ENCODE data around the gene KRTAP12-4.
"Not testable (repeated sequence)": the region's sequence is repeated elsewhere in the genome, so short reads cannot be mapped to it uniquely, and the experiment has no call there.

The KRTAP12-4 gene

DNA sequence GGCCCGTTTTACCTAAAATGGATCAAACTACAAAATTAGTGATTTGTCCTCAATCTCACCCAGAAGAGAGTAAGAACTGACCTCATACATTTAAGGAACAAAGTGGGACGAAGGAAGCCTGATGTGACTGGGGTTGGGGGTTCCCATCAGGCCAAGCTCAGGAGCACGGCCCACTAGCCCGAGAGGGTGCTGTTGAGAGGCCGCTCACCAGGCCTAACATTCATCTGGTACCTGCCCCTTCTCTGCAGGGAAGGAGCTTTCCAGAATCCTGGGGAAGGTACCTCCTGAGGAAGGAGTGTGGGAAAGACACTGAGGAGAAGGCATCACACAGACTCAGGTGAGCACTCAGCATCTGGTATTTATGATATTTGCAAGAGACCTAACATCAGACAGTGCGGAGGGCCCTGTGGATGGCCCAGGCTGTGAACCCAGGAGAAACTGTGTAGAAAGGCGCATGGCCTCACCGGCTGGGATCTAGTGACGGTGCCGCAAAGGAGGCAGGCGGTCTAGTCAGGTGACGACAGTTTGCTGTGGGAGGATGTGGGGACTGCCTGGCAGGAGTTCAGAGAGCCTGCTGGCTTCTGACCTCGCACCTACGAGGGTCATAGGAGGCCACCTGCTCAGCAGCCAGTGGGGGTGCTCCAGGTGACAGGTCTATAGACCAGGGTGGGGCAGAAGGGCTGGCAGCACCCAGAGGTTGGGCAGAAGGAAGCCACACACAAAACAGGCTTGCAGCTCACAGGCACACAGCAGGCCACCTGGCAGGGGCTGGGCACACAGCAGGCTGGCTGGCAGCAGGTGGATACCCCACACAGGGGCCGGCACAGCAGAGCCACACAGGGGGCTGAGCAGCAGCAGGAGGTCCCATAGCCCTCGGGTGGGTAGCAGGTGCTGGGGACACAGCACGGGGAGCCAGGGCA is 543 bp downstream of the KRTAP12-4 start:
- no peak for FAIRE-seq

DNA sequence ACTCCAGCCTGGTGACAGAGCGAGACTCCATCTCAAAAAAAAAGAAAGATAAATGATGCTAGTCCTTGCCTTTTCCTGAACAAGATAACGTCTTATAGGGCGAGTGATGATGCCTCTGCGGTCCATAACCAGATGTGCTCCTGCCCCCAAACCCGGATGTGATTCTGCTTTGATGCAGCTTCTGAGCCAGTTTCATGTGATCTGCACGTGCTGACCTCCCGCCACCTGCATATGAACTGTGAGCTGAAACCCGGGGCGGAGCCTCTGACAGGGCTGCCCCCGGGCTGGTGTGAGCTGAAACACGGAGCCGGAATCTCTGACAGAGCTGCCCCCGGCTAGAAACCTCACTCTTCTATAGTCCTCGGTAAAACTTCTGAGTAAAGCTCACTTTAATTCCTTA is 1.3 kb downstream of the KRTAP12-4 start:
- no peak for FAIRE-seq

DNA sequence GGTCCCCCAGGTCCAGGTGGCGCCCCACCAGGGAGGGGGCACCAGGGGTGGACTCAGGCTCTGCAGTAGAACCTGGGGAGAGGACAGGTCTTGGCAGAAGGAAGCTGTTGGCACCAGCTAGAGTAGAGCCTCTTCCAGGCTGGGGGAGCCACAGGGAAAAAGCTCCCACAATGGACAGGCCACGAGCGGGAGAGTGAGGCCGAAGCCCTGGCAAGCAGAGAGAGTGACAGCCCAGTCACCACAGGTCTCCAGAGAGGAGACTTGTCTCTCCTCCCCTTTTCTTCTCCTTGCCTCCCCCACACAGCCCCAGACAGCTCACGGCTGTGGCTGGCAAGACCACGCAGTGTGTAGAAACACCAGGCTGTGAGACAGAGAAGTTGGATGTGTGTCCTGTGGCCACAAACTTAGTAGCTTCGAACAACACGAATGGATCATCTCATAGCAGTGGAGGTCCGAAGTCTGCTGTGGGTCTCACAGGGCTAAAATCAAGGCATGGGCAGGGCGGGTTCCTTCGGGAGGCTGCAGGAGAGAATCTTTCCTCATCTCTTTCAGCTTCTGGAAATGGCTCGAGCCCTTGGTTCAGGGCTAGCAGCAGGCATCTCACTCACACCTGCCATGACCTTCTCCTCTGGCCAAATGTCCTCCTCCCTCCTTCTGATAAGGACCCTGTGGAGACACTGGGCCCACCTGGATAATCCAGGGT is 3.3 kb downstream of the KRTAP12-4 start:
- FAIRE-seq, result no peak

DNA sequence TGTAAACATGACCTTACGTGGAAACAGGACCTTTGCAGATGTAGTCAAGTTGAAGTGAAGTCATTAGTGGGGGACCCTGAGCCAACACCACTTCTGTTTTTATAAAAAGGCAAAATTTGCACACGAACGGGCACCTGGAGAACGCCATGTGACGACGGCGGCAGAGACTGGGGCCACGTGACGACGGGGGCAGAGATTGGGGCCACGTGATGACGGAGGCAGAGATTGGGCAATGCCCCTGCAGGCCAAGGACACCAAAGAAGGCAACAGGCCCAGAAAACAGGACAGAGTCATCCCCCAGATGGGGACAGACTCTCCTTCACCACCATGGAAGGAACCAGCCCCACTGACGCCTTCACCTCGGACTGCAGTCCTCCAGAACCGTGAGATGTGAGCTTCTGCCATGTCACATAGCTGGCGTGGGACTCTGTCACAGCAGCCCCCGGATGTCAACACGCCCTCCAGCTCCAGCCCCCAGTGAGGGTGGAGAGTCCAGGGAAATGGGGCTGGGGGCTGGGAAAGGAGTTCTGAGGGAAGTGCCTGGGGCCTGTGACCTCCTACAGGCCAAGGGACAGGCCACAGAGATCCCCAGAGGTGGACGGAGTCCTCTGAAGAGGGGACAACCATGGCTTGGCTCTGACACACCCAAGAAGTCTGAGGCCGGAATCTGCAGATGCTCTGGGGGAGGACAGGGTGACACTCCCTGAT is 4.0 kb downstream of the KRTAP12-4 start:
- no peak for FAIRE-seq

DNA sequence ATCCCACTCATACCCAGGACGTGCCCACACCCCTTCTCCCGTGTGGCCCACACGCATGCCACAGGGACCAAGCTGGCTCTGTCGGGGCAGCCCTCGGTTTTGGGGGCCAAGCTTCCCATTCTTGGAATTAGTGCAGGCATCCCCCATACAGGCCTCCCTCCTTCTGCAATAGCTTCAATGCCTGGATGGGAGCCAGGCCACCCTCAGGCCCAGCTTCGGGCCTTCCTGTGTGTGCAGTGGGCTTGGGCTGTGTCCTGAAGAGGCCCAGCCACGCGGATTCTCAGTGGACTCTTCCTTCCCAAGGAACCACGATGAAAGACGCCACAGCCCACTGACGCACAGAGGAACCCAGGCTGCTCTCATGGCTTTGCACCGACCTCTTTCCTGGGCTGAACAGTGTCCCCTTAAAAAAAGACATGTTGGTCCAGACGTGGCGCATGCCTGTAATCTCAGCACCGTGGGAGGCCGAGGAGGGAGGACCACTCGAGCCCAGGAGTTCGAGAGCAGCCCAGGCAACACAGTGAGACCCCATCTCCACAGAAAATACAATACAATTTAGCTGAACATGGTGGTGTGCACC is 4.8 kb downstream of the KRTAP12-4 start:
- no peak for FAIRE-seq

DNA sequence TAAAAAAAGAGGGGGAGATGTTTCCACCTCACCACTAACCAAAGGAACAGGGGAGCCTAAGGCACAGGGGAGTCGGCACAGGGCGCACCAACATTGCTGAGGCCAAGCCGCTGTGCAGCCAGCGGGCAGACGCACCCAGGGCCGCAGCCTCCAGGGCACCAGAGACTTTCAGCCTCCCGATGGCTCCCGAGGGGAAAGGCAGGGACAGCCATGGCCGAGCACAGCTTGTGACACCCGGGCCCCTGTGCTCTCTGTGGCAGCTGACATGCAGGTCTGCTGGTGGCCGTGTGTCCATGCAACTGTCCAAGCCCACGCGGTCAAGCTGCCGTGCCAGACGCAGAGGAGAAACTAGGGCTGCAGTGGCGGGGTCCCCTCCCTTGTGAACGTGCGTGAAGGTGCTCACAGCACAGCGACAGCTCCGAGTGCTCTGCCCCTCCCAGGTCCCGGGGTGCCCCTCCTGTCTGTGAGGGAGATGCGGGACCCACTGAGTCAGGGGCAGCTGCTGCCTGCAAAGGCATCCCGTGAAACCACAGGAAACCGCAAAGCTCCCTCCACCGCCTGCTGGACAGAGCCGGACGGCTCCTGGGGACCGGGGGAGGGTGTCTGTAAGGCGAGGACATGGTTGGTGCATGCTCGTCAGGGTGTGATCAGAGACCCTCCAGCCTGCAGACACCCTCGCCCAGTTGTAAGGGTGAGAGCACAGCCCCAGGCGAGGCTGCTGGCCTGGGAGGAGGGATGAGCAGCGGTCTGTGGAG is 5.7 kb downstream of the KRTAP12-4 start:
- FAIRE-seq, result no peak

DNA sequence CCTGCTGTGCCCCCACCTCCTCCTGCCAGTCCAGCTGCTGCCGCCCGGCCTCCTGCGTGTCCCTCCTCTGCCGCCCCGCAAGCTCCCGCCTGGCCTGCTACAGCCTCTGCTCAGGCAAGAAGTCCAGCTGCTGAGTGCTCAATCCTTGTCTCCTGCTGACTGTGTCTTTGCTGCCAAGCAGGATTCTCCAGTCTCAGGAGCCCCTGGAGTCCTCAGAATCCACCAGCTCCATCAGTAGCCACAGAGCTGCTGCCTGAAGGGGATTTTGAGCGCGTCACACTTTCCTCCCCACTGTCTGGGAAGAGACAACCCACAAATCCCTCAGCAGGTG is 7.3 kb downstream of the KRTAP12-4 start:
- FAIRE-seq, result no peak

DNA sequence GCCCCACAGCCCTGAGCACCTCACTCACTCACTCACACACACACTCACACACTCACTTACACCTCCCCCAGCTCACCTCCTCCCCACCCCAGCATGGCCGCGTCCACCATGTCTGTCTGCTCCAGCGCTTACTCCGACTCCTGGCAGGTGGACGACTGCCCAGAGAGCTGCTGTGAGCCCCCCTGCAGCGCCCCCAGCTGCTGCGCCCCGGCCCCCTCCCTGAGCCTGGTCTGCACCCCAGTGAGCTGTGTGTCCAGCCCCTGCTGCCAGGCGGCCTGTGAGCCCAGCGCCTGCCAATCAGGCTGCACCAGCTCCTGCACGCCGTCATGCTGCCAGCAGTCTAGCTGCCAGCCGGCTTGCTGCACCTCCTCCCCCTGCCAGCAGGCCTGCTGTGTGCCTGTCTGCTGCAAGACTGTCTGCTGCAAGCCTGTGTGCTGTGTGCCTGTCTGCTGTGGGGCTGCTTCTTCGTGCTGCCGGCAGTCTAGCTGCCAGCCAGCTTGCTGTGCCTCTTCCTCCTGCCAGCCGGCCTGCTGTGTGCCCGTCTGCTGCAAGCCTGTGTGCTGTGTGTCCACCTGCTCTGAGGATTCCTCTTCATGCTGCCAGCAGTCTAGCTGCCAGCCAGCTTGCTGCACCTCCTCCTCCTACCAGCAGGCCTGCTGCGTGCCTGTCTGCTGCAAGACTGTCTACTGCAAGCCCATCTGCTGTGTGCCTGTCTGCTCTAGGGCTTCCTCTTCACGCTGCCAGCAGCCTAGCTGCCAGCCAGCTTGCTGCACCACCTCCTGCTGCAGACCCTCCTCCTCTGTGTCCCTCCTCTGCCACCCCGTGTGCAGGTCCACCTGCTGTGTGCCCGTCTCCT is 7.9 kb downstream of the KRTAP12-4 start, which contains the start of gene KRTAP10-11:
Gene KRTAP10-11, plus strand, starts transcription at position 49 of the 856 bp plus-strand sequence. Its CDS starts 45 bp downstream, at position 94.
- FAIRE-seq, result not testable (repeated sequence)

DNA sequence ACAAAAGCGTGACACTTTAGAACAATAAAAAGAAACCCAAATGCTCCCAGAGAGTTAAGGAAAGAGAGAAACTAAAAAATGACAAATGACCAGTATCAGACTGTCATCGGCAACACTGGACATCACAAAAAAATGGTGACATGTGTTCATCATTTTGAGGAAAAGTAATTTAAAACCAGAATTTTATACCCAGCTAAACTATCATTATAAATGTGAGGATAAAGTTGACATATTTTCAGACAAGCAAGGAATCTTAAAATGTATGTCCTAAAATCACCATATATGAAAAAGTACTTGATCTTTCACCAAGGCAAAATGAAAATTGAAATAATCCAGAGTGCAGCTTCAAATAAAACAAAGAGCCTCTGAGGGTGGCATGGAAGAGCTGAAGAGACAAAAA is 9.6 kb downstream of the KRTAP12-4 start:
- FAIRE-seq, result no peak

DNA sequence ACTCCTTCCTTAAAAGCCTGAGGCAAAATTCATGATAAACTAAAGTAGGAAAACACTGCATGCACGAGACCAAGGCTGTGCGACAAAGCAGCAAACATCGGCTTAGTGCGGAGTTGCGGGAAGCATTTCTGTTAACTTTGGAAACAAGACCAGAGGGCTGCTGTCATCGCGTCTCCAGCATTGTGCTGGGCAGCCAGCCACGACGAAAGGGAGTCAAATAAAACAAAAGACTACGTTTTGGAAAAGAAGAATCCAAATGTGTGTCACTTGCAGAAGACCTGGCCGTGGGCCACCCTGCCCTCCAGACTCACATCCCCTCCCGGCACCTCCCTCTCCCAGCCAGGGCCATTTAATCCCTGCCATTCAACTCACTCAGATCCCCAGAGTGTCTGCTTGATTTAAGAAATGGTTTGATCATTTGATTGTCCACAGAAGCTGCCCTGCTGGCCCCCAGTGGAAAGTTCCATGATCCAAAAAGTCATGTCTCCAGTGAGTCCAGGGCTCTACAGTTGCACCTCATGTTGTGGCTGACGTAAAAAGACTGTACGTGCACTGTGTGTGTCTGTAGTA is 10.6 kb downstream of the KRTAP12-4 start:
- no peak for FAIRE-seq

DNA sequence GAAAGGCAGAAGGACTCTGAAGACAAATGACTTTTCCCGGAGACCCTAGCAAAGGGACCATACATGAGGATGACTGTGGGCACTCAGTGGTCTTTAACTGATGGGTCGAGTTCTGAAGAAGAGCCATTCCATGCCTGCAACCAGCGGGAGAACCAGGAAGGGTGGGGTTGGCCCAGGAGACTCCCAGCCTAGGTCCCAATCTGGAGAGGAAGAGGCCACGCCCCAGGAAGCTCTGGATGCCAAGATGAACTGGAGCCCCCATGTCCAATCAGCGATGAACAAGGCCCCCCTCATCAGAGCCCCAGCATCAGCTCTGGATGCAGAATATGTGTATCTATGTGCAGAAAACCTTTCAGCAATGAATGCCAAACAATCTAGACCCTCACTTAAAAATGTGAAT is 13.7 kb downstream of the KRTAP12-4 start:
- no peak for FAIRE-seq

DNA sequence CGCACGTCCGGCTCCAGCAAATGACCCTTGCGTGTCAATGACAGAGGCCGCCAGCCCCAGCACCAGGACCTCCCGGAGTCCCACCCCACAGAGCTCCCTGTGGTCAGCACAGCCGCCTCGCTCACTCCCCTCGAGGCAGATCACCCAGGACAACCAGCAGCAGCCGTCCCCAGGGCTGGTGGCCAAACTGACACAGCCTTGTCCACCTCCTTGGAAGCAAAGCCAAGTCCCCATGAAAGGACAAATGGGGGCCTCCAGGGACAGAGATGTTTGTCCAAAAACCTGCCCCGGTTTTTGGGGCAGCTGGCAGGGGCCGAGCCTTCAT is 15.2 kb downstream of the KRTAP12-4 start:
- no peak for FAIRE-seq

DNA sequence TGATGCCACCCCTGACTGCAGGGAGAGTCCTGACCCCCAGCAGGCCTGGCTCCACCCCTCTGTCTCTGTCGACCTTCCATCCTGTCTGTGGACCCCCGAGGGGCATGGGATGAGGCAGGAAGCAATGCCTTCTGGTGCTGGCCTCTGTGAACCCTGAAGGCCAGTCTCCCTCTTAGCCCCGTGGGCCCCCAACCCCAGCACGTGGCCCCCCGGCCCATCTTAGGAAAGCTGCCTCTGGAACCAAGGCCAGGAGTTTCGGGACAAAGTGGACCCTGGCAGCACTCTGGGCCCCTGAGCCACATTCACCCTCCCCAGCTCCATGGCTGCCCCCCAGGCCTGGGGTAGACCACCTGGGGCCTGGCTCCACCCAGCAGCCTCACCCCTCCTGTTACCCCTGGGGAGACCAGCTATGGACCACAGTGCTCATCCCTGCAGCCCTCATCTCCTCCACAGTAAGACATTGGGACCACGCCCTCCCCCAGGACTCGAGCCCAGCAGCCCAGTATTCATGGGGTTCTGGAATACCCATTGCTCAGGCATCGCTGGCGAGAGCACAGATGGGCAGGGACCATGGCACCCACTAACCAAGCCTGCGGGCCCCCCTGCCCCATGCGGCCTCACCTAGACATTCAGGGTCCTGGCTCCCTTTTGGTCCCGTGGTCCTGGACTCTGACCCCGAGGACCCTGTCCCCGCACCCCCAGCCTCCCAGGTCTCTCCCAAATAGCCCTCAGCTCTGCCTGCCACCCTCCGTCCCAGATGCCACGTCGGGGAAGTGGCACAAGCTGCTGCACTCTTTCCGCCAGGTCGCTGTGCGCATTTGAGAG is 15.7 kb downstream of the KRTAP12-4 start:
- not testable (repeated sequence) for FAIRE-seq

DNA sequence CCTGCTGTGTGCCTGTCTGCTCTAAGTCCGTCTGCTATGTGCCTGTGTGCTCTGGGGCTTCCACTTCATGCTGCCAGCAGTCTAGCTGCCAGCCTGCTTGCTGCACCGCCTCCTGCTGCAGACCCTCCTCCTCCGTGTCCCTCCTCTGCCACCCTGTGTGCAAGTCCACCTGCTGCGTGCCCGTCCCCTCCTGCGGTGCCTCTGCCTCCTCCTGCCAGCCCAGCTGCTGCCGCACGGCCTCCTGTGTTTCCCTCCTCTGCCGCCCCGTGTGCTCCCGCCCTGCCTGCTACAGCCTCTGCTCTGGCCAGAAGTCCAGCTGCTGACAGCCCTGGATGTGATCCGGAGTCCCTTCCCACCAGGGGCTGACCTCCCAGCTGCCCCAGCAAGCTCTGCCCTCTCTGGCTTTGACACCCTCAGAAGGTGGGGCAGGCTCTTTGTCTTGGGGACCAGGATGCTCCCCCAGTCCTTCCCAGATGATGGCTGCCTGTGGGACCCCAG is 16.6 kb downstream of the KRTAP12-4 start:
- FAIRE-seq, result not testable (repeated sequence)

DNA sequence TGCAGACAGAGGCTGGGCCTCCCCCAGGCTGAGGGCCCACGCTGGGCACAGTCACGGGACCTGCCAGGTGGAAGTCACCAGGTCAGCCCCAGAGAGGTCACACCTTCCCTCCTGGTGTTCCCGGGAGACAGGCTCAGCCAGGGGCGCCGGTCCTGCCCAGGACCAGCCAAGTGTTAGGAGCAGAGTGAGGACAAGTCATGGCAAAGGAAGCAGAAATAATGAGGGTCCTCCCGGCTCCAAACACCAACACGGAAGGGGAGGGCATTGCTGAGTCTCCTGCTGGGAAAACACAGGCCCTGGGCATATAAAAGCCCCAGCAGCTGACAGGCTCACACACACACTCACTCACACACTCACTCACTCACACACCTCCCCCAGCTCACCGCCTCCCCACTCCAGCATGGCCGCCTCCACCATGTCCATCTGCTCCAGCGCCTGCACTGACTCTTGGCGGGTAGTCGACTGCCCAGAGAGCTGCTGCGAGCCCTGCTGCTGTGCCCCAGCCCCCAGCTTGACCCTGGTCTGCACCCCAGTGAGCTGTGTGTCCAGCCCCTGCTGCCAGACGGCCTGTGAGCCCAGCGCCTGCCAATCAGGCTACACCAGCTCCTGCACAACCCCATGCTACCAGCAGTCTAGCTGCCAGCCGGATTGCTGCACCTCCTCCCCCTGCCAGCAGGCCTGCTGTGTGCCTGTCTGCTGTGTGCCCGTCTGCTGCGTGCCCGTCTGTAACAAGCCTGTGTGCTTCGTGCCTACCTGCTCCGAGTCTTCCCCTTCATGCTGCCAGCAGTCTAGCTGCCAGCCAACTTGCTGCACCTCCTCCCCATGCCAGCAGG is 17.2 kb downstream of the KRTAP12-4 start, which contains the start of gene KRTAP10-10:
Gene KRTAP10-10, plus strand, starts transcription at position 339 of the 833 bp plus-strand sequence. Its CDS starts 62 bp downstream, at position 401.
- FAIRE-seq, result no peak

DNA sequence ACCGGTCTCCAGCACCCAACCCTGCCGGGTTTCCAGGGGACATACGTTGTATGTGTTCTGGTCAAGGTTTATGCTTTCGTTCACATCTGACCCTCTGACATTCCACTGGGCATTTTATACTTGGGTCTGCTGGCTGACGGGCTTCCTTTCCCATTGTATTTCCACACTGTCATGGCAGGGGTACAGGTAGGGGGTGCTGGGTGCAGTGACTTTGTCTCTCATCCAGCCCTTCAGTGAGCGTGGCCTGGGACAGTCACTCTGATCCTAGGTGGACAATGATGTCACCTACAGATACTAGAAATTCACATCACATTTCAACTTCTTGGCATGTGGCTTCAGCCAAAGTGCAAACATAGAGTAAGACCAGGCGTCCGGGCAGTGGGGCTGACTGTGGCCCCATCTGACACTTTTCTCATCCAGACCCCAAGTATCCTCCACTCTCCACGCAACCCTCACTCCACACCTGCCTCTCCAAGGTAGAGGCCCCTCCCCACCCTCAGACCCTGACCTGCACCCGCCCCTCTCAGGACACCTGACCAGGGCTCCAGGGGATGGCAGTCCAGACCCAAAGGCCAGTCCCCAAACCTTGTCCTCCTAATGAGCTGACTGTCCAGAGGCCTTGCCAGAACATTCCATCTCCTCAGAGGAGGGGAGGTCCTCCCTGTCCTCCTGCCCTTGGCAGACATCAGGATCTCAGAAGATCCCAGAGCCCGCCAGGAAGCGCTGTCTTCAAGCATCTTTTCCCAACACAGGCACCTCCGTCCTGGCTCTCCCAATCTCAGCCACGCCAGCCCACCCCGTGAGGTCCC is 18.0 kb downstream of the KRTAP12-4 start:
- FAIRE-seq, result no peak

DNA sequence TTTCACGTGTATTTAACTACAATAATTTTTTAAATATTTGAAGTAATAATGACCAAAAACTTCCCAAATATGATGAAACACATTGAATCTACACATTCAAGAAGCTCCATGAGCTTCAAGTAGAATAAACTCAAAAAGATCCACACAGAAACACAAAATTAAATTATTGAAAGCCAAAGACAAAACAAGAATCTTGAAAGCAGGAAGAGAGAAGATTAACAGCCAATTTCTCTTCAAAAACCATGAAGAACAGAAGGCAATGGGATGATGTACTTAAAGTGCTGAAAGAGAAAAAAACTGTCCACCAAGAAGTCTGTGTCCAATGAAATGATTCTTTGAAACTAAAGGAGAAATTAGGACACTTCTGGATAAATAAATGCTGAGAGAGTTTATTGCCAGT is 22.4 kb downstream of the KRTAP12-4 start:
- FAIRE-seq, result no peak

DNA sequence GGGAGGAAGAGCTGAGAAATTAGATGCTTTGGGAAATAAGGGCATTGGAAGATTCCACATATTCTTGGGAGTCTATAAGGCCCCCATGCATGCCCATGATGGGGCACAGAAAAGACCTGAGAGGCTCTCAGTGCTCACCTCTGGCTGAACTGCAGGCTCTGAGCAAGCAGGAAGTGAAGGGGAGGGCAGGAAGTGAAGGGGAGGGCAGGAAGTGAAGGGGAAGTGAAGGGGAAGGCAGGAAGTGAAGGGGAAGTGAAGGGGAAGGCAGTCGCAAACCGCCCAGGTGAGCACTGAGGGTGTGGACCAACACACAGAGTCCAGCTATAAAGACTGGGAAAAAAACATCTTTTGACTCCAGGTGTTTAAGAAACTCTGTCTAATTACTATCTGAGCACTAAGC is 24.0 kb downstream of the KRTAP12-4 start:
- FAIRE-seq, result no peak
